Measurements from ENCODE around the gene PRRC2B. TPM values are rescaled to one million over a fixed set of nuclear protein-coding genes. Genes with fewer than 3 reads are reported as not detected.

PRRC2B gene
- total RNA-seq, 2 experiments from 2014 or later, result 126 to 134 TPM

DNA sequence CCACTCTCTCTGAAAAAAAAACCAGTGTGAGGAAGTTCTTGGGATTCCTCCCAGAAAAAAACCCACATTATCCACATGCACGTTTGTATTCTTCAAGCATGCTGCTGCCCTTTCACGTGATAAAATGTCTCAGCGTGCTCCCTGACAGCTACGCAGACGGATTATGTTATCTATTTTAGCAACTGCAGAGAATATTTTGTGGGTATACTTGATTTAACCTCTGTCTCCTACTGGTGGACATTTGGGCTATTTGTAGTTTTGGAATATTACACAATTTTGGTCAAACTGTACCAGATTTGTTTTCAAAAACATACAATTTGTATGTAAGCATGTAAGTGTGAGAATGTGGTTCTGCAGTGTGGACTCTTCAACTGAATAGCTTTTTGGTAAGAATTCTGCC, 10.7 kb downstream of the PRRC2B start:
- ChIA-PET POLR2A (interaction anchor here (1.2 kb wide), 1 partner anchor 8 kb away, joined by 4 read pairs; no protein-coding TSS in a partner anchor), CTCF (interaction anchor here (1.0 to 2.4 kb wide), 3 partner anchors 9 to 14 kb away, joined by 4 to 7 read pairs (median 5); no protein-coding TSS in a partner anchor)

DNA sequence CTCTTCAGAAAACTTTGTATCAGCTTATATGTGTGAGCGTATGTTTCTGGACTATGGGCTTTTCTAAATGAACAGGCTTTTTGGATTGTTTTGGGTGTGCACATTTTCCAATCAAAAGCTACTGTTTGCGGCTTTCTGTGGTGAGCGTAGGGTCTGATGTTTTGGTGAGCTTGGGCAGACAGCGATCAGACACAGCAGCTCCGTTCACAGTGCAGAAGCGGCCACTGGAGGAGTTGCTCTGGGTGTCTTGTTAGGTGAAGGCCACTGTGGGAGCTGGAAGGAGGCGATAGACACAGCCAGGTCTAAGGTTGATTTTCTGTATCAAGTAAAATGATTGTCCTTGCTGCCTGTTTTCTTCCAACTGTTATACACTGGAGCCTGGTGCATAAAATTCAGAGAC, 11.1 kb downstream of the PRRC2B start:
- ChIA-PET CTCF (interaction anchor here (1.0 to 2.4 kb wide), 3 partner anchors 9 to 13 kb away, joined by 4 to 7 read pairs (median 5); no protein-coding TSS in a partner anchor), POLR2A (interaction anchor here (1.2 kb wide), 1 partner anchor 8 kb away, joined by 4 read pairs; no protein-coding TSS in a partner anchor)

DNA sequence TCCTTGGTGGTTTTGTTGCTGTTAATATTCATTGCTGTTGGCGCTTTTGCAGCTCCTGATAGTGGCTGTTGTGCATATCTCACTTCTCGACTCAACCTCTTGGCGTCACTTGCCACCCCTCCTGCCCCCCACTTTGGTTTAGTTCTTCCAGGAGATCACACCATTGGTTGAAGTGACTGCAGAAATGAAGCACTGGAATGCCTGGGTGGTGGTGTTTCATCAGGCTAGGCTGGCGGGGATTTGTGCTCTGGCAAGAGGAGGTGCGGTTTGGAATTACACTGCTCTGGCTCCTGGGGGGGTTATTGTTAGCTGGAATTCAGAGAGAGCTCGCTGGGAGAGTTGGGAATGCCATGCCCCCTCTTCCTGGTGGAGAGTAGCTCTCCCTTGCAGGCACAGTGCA, 11.5 kb downstream of the PRRC2B start:
- ChIA-PET CTCF (interaction anchor here (1.1 to 2.4 kb wide), 4 partner anchors 9 to 39 kb away, joined by 3 to 7 read pairs (median 6); no protein-coding TSS in a partner anchor), POLR2A (interaction anchor here (1.2 kb wide), 1 partner anchor 9 kb away, joined by 4 read pairs; no protein-coding TSS in a partner anchor)

DNA sequence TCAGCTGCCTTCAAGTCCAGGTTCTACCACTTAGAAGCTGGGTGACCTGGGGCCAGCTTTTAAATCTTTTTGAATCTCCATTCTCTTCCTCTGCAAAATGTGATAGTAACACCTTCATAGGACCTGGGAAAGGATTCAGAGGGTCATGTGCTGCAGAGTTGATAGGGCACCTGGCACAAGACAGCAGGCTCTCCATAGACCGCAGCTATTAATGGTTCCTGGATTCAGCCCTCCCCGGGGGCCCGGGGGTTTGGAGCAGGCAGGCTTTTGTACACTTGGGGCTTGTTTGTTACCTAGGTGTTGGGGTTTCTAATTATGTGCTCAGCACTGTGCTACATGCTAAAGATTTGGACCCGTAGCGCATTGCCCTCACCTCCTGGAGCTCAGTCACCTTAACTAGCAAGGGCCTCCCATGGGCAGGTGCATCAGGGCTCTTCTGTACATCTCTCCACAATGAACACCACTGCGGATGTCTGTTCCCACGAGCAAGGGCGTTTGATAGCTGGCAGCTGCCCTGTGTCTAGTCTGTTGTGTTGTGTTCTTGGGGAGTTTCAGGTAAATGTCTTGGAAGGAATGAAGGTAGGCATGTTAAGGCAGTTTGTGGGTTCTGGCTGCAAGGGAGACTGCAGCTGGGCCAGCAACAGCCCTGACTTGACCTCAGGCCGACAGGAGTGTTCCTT, 12.1 kb downstream of the PRRC2B start:
- CTCF ChIA-PET, result interaction anchor here (1.2 to 2.4 kb wide), 4 partner anchors 10 to 40 kb away, joined by 3 to 7 read pairs (median 6); no protein-coding TSS in a partner anchor
- POLR2A ChIA-PET, result interaction anchor here (1.2 kb wide), 2 partner anchors 9 to 14 kb away, joined by 3 to 4 read pairs; no protein-coding TSS in a partner anchor

DNA sequence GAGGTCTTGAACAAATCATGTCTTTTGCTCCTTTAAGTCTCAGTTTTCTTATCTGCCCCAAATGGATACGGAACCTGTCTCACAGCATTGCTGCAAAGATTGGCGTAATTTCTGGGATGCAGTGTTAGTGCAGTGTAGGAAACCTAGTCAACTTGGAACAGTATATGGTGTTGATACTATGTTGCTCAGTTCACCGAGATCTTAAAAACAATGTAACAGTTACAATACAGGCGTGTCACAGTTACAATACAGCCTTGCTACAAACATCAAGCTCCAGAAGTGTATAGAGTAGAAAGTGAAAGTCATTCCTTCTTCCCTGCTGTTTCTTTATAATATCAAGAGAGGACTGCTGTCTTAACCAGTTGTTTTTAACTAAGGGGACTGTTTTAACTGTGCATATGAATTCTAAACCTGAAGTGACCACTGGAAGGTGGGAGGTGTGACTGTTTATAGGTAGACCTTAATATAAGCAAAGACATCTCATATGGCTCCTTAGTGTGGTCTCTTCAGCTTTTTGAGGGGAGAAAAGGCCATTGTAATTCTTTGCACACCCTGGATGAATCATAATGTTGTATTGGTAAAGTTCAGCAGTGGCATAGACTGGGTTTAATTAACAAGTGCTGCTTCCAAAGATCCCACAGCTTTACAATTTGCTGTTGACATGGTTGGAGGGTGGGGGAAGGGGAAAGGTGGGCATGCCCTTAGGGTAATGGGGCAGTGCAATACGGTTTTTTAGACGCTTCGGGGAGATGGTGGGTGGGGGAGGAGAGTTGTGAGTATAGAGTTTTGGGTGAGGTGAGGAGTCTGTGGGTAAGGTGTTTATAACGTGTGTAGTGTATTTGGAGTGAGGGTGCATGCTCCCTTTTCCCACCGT, 12.9 kb downstream of the PRRC2B start:
- CTCF ChIA-PET, result interaction anchor here (1.0 to 2.4 kb wide), 6 partner anchors 10 to 74 kb away, joined by 3 to 7 read pairs (median 6); no protein-coding TSS in a partner anchor
- POLR2A ChIA-PET, result interaction anchor here (0.6 to 1.2 kb wide), 2 partner anchors 13 to 34 kb away, joined by 3 to 5 read pairs; no protein-coding TSS in a partner anchor

DNA sequence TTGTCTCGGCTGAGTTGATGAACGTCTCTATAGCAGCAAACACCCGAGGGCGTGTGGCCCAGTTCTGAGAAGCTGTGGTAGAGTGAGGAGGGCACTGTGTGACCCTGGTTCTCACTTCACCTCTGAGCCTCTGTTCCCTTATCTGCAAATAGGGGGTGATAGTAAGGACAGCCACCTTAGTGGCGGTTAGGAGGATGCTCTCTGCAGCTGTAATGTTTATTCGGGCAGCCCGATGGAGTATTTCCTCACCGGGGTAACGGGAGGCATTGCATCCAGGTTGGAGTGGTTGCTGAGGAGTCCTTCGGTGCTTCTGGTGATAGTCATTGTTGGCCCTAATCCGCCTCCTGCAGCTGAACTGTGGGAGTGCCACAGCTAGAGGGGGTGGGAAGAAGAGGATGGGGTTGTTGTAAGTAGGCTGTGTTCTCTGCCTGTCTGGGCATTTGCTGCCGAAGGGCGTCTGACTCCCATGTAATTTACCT, 13.9 kb downstream of the PRRC2B start:
- CTCF ChIA-PET, result interaction anchor here (1.0 to 1.7 kb wide), 3 partner anchors 17 to 73 kb away, joined by 3 to 7 read pairs (median 4); no protein-coding TSS in a partner anchor
- POLR2A ChIA-PET, result interaction anchor here (0.7 kb wide), 1 partner anchor 9 kb away, joined by 3 read pairs; no protein-coding TSS in a partner anchor

DNA sequence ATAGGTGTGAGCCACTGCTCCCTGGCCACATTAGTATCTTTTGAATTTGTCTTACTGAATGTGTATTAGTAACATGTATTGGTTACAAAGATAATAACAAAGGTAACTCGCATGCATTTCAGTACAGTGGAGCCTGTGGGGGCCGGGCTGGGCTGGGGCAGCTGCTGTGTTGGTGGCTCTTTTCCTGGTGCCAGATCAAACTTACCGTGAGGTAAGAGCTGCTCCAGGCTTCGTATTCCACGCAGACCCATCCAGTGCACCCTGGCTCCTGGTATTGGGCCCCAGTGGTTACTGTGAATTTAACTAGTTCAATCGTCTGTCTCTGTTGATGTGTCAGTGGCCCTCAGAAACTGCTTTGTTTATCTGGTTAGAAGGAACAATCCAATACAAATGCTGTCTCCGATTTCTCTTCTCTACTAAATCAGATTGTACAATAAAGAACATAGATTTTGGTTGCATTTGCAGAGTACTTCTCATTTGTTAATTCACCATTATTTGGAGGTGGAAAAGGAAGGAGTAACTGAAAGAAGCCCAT, 15.6 kb downstream of the PRRC2B start:
- POLR2A ChIA-PET, result no interaction called here
- CTCF ChIA-PET, result no interaction called here

DNA sequence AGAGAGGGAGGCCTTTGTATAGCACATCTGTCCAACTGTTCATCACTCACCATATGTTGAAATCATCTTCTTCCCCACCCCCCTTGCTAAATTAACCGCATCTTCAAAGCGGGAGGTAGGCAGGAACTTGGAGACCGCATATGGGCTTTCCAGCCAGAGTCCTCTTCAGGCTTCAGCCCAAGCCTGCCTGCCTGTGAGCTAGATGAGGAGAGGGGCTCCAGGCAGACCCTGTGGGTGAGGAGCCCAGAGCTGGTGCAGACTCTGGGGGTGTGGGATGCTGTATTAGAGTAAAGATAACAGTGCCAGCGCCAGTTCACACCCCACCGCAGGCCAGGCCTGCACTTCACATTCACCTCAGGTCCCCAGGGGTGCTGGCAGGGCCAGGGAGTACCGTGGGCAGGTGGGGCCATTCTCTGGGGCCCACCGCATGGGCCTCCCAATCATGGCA, 16.2 kb downstream of the PRRC2B start:
- POLR2A ChIA-PET, result no interaction called here
- CTCF ChIA-PET, result no interaction called here

DNA sequence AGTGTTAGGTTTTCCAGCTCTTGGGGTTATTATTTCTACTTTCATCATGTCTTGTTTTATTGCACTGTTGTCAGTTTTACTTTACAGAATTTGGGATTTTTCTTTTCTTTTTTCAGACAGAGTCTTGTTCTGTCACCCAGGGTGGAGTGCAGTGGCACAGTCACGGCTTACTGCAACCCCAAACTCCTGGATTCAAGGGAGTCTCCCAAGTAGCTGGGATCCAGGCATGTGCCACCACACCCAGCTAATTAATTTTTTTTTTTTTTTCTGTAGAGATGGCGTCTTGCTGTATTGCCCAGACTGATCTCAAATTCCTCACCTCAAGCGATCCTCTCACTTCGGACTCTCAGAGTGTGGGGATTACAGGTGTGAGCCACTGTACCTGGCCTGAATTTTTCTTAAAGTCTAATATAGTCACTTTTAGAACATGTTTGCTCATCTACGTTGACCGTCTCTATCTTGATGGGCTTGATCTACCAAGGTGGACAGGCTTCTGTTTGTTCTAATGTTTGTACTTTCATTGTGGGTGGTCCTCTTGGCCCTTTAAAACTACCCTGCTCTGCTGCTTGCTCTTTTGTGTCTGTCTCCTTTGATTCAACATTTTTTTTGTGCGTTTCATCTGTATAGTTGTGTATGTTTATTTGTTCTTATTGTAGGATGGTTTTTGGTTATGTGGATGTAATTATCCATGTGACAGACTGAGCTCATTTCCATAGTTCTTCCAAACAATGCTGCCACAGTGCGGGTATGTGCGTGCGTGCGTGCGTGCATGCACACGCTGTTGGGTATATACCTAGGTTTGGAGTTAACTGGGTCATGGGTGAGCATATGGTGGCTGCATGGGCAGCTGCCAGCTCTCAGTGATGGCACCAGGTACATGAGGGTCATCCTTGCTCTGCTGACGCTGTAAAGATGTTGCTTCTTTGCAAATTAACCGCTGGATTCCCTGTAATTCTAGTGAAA, 18.1 kb downstream of the PRRC2B start:
- CTCF ChIA-PET, result interaction anchor here (0.7 to 0.9 kb wide), 3 partner anchors 16 to 134 kb away, joined by 3 to 4 read pairs (median 3); no protein-coding TSS in a partner anchor
- POLR2A ChIA-PET, result no interaction called here

DNA sequence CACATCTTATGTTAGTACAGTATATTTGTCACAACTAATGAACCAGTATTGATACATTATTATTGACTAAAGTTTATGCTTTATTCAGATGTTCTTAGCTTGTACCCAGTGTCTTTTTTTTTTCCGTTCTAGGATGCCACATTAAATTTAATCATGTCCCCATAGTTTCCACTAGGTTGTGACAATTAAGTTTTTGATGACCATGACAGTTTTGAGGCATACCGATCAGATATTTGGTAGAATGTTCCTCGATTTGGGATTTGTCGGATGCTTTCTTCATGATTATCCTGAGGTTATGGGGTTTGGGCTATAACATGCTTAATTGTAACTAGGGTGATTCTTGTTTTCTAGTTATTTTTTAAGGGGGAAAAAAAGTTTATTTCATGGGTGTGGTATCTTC, 22.6 kb downstream of the PRRC2B start:
- CTCF ChIA-PET, result interaction anchor here (0.8 kb wide), 1 partner anchor 67 kb away, joined by 3 read pairs; no protein-coding TSS in a partner anchor
- POLR2A ChIA-PET, result no interaction called here

DNA sequence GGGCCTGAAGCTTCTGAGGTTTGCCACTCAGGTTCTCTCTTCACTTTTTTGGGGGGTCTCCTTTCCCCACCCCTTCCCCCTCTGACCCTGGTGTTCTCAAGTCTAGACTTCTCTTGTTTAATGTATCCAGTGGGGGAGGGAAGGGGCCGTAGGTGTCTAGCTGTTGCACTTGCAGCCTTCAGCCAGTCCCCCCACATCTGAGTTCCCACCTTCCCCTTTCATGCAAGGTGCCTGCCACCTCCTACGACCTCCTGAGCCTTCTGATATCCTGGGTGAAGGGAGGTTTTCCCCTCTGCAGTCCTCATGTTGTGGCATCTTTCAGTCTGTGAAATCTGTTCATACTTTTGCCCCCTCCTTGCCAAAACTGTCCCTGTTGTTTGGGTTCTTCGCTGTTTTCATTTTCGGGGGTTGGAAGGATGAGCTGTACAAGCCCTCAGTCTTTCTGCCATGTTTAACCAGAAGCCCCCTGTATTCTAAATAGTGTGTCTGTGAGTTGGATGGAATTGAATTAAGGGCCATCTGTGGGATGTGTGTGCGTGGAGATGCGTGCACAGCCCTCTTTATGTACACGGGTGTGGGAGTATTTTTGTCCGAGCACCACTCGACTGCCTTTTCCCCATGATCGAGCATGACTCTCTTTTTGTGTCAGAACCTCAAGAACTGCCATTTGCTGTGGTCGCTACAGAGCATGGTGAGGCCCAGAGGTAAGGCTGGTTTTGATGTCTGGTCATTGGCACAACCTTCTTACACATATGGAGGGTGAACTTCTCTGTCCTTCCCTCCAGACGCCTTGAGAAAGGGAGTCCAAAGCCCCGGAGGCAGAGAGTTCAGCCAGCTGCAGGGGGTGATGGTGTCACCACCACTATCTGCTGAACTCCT, 23.6 kb downstream of the PRRC2B start:
- POLR2A ChIA-PET, result no interaction called here
- CTCF ChIA-PET, result interaction anchor here (0.8 to 2.0 kb wide), 2 partner anchors 12 to 68 kb away, joined by 3 to 7 read pairs; no protein-coding TSS in a partner anchor

DNA sequence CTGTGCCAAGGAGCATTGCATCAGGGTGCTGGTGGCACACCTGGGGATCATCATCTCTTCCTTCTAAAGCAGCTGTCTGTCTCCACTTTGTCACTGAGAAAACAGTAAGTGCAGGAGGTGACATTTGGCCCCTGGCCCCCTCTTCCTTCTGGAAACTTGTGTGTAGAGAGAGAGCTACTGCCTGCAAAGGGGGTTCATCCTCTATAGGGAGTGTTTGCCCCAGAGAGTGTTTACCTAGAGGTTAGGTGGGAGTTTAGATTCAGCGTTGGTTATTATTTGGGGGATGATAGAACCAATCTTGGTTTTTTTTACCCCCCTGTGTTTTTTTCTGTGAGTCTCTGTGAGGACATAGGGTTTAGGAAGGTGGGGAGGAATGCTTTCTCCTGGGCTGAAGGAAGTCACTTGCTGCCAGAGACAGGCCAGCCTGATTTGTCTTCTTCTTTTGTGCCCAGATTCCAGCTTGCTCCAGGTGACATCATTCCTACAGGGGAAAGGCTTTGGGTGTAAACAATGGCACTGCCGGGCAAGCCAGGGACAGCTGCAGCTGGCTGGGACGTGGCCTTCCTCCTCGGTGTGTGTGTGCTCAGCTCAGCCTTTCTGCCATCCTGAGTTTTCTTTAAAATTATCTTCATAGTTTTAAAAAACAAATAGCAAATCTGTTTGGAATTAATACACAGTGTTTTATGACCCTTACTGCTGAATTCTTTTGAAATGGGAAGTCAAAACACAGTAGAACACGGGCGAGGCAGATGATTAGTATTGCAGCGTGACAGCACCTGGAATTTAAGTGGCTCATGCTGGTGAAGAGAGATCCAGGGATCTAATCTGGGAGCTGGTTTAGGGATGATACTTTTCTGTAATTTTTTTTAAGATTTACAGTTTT, 24.5 kb downstream of the PRRC2B start:
- POLR2A ChIA-PET, result interaction anchor here (0.9 kb wide), 1 partner anchor 45 kb away, joined by 5 read pairs; no protein-coding TSS in a partner anchor
- CTCF ChIA-PET, result interaction anchor here (0.8 to 2.0 kb wide), 3 partner anchors 12 to 82 kb away, joined by 3 to 7 read pairs (median 4); no protein-coding TSS in a partner anchor

DNA sequence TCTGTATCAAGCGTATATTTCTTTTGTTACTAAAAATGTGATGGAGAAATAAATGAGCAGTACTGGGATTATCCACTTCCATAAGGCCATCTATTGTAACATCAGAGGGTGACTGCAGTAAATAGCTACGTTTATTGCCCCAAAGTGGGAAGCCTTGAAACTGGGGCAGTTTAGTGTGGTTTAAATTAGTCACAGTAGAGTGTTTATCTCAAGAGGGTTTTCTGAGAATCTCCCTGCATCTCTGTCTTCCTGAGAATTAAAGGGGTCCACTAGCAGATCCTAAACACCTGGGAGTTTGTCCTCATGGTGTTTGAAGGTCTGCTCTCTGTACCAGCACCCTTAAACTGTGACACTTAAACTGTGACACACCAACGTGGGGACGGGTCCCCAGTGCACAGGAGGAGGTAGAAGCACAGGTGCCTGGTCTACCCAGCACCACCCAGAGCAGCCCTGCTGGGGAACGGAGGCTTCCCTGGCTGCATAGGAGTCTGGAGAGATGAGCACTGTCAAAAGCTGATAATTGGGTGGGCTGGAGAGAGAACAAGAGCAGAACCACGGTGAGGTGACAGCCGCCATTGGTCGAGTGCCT, 25.2 kb downstream of the PRRC2B start:
- ChIA-PET CTCF (interaction anchor here (0.8 to 2.0 kb wide), 3 partner anchors 13 to 83 kb away, joined by 3 to 7 read pairs (median 4); no protein-coding TSS in a partner anchor), POLR2A (no interaction called here)

DNA sequence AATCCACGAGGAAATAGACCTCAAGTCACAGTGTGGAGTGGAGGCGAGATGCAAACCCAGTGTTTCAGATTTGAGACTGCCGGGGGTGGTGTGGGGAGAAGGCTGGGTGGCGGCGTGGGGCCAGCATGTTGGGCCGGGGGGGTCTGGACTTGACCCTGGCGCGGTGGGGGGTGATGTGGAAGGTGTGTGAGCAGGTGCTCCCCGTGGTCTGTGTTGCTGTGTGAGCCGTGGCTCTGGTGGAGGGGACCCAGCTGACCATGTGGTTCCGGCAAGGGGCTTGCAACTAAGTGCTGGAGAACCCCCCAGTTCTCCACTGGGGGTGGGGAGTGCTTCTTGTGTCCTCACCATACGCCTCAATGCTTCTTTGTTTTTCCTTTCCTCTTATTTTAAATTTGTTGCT, 25.8 kb downstream of the PRRC2B start:
- ChIA-PET POLR2A (interaction anchor here (0.9 kb wide), 1 partner anchor 13 kb away, joined by 3 read pairs; no protein-coding TSS in a partner anchor), CTCF (interaction anchor here (0.6 to 1.8 kb wide), 2 partner anchors 44 to 83 kb away, joined by 4 read pairs; no protein-coding TSS in a partner anchor)

DNA sequence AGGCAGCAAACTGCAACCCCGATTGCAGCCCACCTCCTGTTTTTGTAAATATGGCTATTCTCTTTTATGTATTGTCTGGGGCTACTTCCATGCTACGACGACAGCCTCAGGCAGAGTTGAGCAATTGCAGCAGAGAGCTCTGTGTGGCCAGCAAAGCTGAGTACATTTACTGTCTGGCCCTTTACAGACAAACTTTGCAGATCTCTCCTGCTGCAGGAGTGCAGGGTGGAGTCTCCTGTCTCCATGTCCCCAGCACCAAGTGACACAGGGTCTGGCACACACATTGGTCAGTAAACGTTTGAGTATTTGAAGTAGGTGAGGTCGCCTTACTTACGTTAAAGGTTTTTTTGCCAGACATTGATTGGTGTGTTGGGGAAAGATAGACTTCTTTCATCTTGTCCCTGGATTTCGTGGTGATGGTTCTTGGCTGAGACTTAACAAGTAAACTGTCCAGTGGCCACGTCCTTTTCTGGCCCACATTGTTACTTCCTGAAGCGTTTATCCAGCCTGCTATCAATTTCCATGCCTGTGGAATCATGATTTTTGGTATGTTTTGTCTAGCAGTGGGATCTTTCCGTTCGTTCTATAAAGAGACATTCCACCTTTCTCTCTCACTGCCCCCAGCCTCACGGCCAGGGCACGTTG, 27.2 kb downstream of the PRRC2B start:
- ChIA-PET POLR2A (interaction anchor here (0.7 kb wide), 1 partner anchor 28 kb away, joined by 3 read pairs; no protein-coding TSS in a partner anchor), CTCF (no interaction called here)
